Thoracic aorta (tissue), 2 donors: ENCODE measurements around the gene TEX28. TPM values are rescaled to one million over a fixed set of nuclear protein-coding genes. Genes with fewer than 3 reads are reported as not detected.
"Not testable (repeated sequence)": the region's sequence is repeated elsewhere in the genome, so short reads cannot be mapped to it uniquely, and the experiment has no call there.

ENCODE experiments used
- ATAC-seq: fragments of 150-250 bp; one replicate; pipeline ENCODE4 v1.8.0; 2017; ENCODE audit warnings: low read depth; ENCODE audit not compliant: insufficient number of reproducible peaks, low FRiP score
- DNase-seq: peaks from one replicate; pipeline ENCODE4 v3.0.0-alpha.2; 2020; ENCODE audit warnings: low spot score
- H3K27ac ChIP-seq, 2 donors: fragments of 200-600 bp; sonication (generic); 1 replicate in 1 of 2; 2 replicates in 1 of 2; pipeline ENCODE4 v1.5.1; 2016; ENCODE audit warnings: mild to moderate bottlenecking in 2 of 2, moderate library complexity in 2 of 2
- H3K27me3 ChIP-seq: fragments of 200-600 bp; sonication (generic); replicated peaks from 2 replicates; pipeline ENCODE4 v1.6.0; 2016; ENCODE audit warnings: mild to moderate bottlenecking; ENCODE audit not compliant: insufficient read depth
- H3K36me3 ChIP-seq: fragments of 200-600 bp; sonication (generic); one replicate; pipeline ENCODE4 v1.5.1; 2016
- H3K4me1 ChIP-seq, 2 donors: fragments of 200-600 bp; sonication (generic); 1 replicate in 1 of 2; 2 replicates in 1 of 2; pipeline versions ENCODE4 v1.5.1 to v1.6.0; 2016; ENCODE audit warnings: low read depth in 2 of 2, mild to moderate bottlenecking in 1 of 2; ENCODE audit not compliant: control insufficient read depth in 1 of 2
- H3K4me3 ChIP-seq: fragments of 200-600 bp; sonication (generic); 2 replicates; pipeline ENCODE4 v1.5.1; 2016; ENCODE audit warnings: mild to moderate bottlenecking
- H3K9me3 ChIP-seq: fragments of 200-600 bp; sonication (generic); 2 replicates; pipeline ENCODE4 v1.5.1; 2016
- CTCF ChIP-seq: fragments of 200-600 bp; sonication (generic); IDR thresholded peaks from one replicate; pipeline ENCODE4 v1.5.1; 2019; ENCODE audit warnings: antibody characterized with exemption
- total RNA-seq, 2 donors: library from RNA; depleted of rRNA; stranded (reverse); fragments of >200 nt; gene quantifications; one replicate each; pipeline versions ENCODE4 v1.1.0 to v1.2.3, GENCODE V29; 2016

The TEX28 gene
- total RNA-seq, 2 donors from 2014 or later: not detected

GRCh38 chrX:154296731-154297130 lies 1.8 kb upstream of the TEX28 start:
- ATAC-seq (no peak), DNase-seq (no peak)
- H3K27me3 ChIP-seq: no peaks in the 10 kb centered on the region
- no peak overlapping the region for H3K27ac ChIP-seq
- no peak for TF ChIP-seq CTCF
- H3K9me3 ChIP-seq: no peaks in the 10 kb centered on the region
- no peak overlapping the region for H3K4me3 ChIP-seq
- no peaks in the 10 kb centered on the region for H3K4me1 ChIP-seq
- H3K36me3 ChIP-seq: no peaks in the 10 kb centered on the region

GRCh38 chrX:154295664-154296310 lies 863 bp upstream of the TEX28 start, which contains the start of gene TKTL1:
Gene TKTL1, plus strand, starts transcription at chrX:154295795. Its CDS starts 65 bp downstream, at chrX:154295860.
- ATAC-seq (no peak), DNase-seq (no peak)
- Histone ChIP-seq H3K36me3 (no peaks in the 10 kb centered on the region), H3K4me3 (no peak within 1 kb of the TSS), H3K4me1 (no peaks in the 10 kb centered on the region), H3K9me3 (no peaks in the 10 kb centered on the region), H3K27me3 (no peaks in the 10 kb centered on the region), H3K27ac (no peak within 1 kb of the TSS)
- TF ChIP-seq CTCF: no peak

GRCh38 chrX:154286406-154286805 lies 8.5 kb downstream of the TEX28 start:
- H3K36me3 ChIP-seq, DNase-seq, H3K9me3 ChIP-seq, H3K27ac ChIP-seq, H3K4me1 ChIP-seq, H3K27me3 ChIP-seq, H3K4me3 ChIP-seq, ATAC-seq: not testable (repeated sequence)

- H3K4me3 ChIP-seq, DNase-seq, H3K4me1 ChIP-seq, H3K36me3 ChIP-seq, H3K27ac ChIP-seq, ATAC-seq, H3K9me3 ChIP-seq, H3K27me3 ChIP-seq: not testable (repeated sequence)
Observed at GRCh38 chrX:154284489-154285338, 10.2 kb downstream of the TEX28 start.

- H3K27ac ChIP-seq, DNase-seq, H3K4me1 ChIP-seq, H3K27me3 ChIP-seq, H3K36me3 ChIP-seq, H3K4me3 ChIP-seq, H3K9me3 ChIP-seq, ATAC-seq: not testable (repeated sequence)
Observed at GRCh38 chrX:154269245-154269644, 25.7 kb downstream of the TEX28 start.

GRCh38 chrX:154263072-154263471 lies 31.9 kb downstream of the TEX28 start:
- H3K4me3 ChIP-seq, H3K4me1 ChIP-seq, H3K36me3 ChIP-seq, H3K9me3 ChIP-seq, ATAC-seq, DNase-seq, H3K27me3 ChIP-seq, H3K27ac ChIP-seq: not testable (repeated sequence)

GRCh38 chrX:154258711-154259110 lies 36.2 kb downstream of the TEX28 start:
- H3K4me3 ChIP-seq, H3K36me3 ChIP-seq, H3K9me3 ChIP-seq, DNase-seq, ATAC-seq, H3K4me1 ChIP-seq, H3K27ac ChIP-seq, H3K27me3 ChIP-seq: not testable (repeated sequence)

GRCh38 chrX:154257282-154257681 lies 37.6 kb downstream of the TEX28 start, which contains the start of gene OPN1MW3:
Gene OPN1MW3, plus strand, starts transcription at chrX:154257582. Its CDS starts 38 bp downstream, at chrX:154257620.
- not testable (repeated sequence) for H3K27ac ChIP-seq, H3K9me3 ChIP-seq, H3K4me1 ChIP-seq, H3K4me3 ChIP-seq, ATAC-seq, DNase-seq, H3K36me3 ChIP-seq, H3K27me3 ChIP-seq

- not testable (repeated sequence) for H3K4me1 ChIP-seq, H3K36me3 ChIP-seq, ATAC-seq, H3K27me3 ChIP-seq, H3K27ac ChIP-seq, H3K4me3 ChIP-seq, DNase-seq, H3K9me3 ChIP-seq
Observed at GRCh38 chrX:154248076-154248475, 46.8 kb downstream of the TEX28 start.

GRCh38 chrX:154247377-154248045 lies 47.4 kb downstream of the TEX28 start:
- H3K36me3 ChIP-seq, H3K4me3 ChIP-seq, ATAC-seq, H3K9me3 ChIP-seq, H3K4me1 ChIP-seq, H3K27me3 ChIP-seq, DNase-seq, H3K27ac ChIP-seq: not testable (repeated sequence)
